ENCODE measurements around the gene DMAC2.

DNA sequence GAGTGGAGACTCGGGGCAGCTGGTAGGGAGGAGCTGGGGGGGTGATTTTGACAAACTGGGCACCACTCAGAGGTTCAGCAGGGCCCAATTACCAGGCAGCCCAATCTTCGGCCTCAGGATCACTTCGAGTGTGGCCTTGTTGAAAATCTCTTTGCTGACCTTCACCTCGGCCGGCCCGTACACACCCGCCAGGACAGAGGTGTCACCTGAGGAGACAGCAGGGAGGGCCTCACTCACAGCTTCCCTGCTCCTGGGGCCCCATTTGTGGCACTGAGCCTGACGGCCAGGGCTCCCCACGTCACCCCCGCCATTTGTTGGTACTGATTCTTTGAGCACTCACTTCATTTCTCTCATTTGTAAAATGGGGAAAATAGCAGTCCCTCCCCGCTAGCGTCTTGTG lies 46.9 kb downstream of the DMAC2 start:
- TF ChIP-seq POLR2A (IDR thresholded peaks at IDR 0.05) = no peak
- TF ChIP-seq, protein P1, sequence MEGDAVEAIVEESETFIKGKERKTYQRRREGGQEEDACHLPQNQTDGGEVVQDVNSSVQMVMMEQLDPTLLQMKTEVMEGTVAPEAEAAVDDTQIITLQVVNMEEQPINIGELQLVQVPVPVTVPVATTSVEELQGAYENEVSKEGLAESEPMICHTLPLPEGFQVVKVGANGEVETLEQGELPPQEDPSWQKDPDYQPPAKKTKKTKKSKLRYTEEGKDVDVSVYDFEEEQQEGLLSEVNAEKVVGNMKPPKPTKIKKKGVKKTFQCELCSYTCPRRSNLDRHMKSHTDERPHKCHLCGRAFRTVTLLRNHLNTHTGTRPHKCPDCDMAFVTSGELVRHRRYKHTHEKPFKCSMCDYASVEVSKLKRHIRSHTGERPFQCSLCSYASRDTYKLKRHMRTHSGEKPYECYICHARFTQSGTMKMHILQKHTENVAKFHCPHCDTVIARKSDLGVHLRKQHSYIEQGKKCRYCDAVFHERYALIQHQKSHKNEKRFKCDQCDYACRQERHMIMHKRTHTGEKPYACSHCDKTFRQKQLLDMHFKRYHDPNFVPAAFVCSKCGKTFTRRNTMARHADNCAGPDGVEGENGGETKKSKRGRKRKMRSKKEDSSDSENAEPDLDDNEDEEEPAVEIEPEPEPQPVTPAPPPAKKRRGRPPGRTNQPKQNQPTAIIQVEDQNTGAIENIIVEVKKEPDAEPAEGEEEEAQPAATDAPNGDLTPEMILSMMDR (IDR thresholded peaks at IDR 0.05) = no peak
